Erythroblast (primary cell): ENCODE results near the gene METTL13.

Experiments
- GATA1 ChIP-seq: IDR thresholded peaks from 2 replicates; pipeline ENCODE4 v1.6.1; 2011; ENCODE audit warnings: low read depth, mild to moderate bottlenecking, control low read depth, low read length, moderate library complexity
- POLR2A ChIP-seq: IDR thresholded peaks from 2 replicates; pipeline ENCODE4 v1.6.1; 2011; ENCODE audit warnings: mild to moderate bottlenecking, low read length

- TF ChIP-seq POLR2A (no peak), GATA1 (no peak)
These were observed 26.1 kb downstream of the METTL13 start for GRCh38 chr1:171807556-171807955.
